WTC11 (cell line): ENCODE data around the gene PLD3. TPM values are rescaled to one million over a fixed set of nuclear protein-coding genes. Genes with fewer than 3 reads are reported as not detected.
A peak's percentile ranks its signal among the peaks of the same experiment; 100 is the strongest.
"Not testable (repeated sequence)": the region's sequence is repeated elsewhere in the genome, so short reads cannot be mapped to it uniquely, and the experiment has no call there.

Experiments used
- ATAC-seq: fragments of 200-7000 bp; cut with Tn5 transposase; 2 replicates; pipeline ENCODE4 v1.10.0; 2021; ENCODE audit warnings: mild to moderate bottlenecking, moderate library complexity
- CTCF ChIA-PET: fragments of 300-600 bp; sonication (Branson Sonifier 250); formaldehyde crosslinking; loops from one replicate; lab custom pipeline; 2021; ENCODE audit warnings: antibody characterized with exemption; lab: Charles Lee
- POLR2A ChIA-PET: fragments of 350-600 bp; sonication (Branson Sonifier 250); formaldehyde crosslinking; loops from one replicate; lab custom pipeline; 2021; ENCODE audit warnings: antibody characterized with exemption; lab: Charles Lee
- DNase-seq: peaks from one replicate; pipeline ENCODE4 v3.0.0; 2021; ENCODE audit warnings: low spot score
- H3K27ac Mint-ChIP-seq: 2 replicates; pipeline ENCODE4 v1.8.0; 2021; ENCODE audit warnings: mixed read lengths
- H3K27me3 Mint-ChIP-seq: 2 replicates; pipeline ENCODE4 v1.8.0; 2021; ENCODE audit warnings: low read depth, mild to moderate bottlenecking, moderate library complexity, mixed read lengths
- H3K36me3 Mint-ChIP-seq: 2 replicates; pipeline ENCODE4 v1.8.0; 2021; ENCODE audit warnings: mixed read lengths
- H3K4me1 Mint-ChIP-seq: 2 replicates; pipeline ENCODE4 v1.8.0; 2022; ENCODE audit warnings: mixed read lengths
- H3K4me3 Mint-ChIP-seq: 2 replicates; pipeline ENCODE4 v1.8.0; 2021; ENCODE audit warnings: mild to moderate bottlenecking, moderate library complexity, mixed read lengths
- H3K9me3 Mint-ChIP-seq: 2 replicates; pipeline ENCODE4 v1.8.0; 2021; ENCODE audit warnings: mixed read lengths
- CTCF ChIP-seq: fragments of 200-600 bp; IDR thresholded peaks from 2 replicates; pipeline ENCODE4 v1.8.0; 2022; ENCODE audit warnings: antibody characterized with exemption
- ETV6 ChIP-seq: sonication (generic); formaldehyde crosslinking; IDR thresholded peaks from 2 replicates; pipeline ENCODE4 v1.8.1; 2022; ENCODE audit warnings: mild to moderate bottlenecking, missing genetic modification reagents
- GABPB1 ChIP-seq: sonication (generic); formaldehyde crosslinking; IDR thresholded peaks from 2 replicates; pipeline ENCODE4 v1.8.1; 2023; ENCODE audit warnings: mild to moderate bottlenecking, missing genetic modification reagents
- GRHL2 ChIP-seq: fragments of 250-450 bp; sonication (Bioruptor Pico); IDR thresholded peaks from 2 replicates; pipeline ENCODE4 v1.8.0; 2022; ENCODE audit warnings: mild to moderate bottlenecking, moderate library complexity; ENCODE audit not compliant: insufficient replicate concordance, severe bottlenecking
- HMGA2 ChIP-seq: fragments of 250-450 bp; sonication (Bioruptor Pico); IDR thresholded peaks from 2 replicates; pipeline ENCODE4 v1.4.0; 2021; ENCODE audit warnings: mild to moderate bottlenecking, moderate library complexity
- JAZF1 ChIP-seq: fragments of 250-450 bp; sonication (Bioruptor Pico); IDR thresholded peaks from 2 replicates; pipeline ENCODE4 v1.9.0; 2021; ENCODE audit warnings: moderate library complexity, mild to moderate bottlenecking, inconsistent platforms
- MLX ChIP-seq: sonication (generic); formaldehyde crosslinking; IDR thresholded peaks from 2 replicates; pipeline ENCODE4 v1.8.1; 2023; ENCODE audit warnings: mild to moderate bottlenecking, missing genetic modification reagents, moderate library complexity
- NFE2L1 ChIP-seq: sonication (generic); formaldehyde crosslinking; IDR thresholded peaks from 2 replicates; pipeline ENCODE4 v1.8.1; 2023; ENCODE audit warnings: missing genetic modification reagents
- NFYB ChIP-seq: sonication (generic); formaldehyde crosslinking; conservative IDR thresholded peaks from 2 replicates; pipeline ENCODE4 v1.8.0; 2022; ENCODE audit warnings: low read depth, missing genetic modification reagents
- NR2C2 ChIP-seq: sonication (generic); formaldehyde crosslinking; IDR thresholded peaks from 2 replicates; pipeline ENCODE4 v1.8.0; 2022; ENCODE audit warnings: mild to moderate bottlenecking, missing genetic modification reagents
- OVOL2 ChIP-seq: fragments of 250-450 bp; sonication (Bioruptor Pico); IDR thresholded peaks from 2 replicates; pipeline ENCODE4 v1.9.0; 2021; ENCODE audit warnings: mild to moderate bottlenecking, borderline replicate concordance
- PREB ChIP-seq: sonication (generic); formaldehyde crosslinking; IDR thresholded peaks from 2 replicates; pipeline ENCODE4 v1.8.1; 2022; ENCODE audit warnings: mild to moderate bottlenecking, missing genetic modification reagents, moderate library complexity, borderline replicate concordance
- PRRX2 ChIP-seq: fragments of 250-450 bp; sonication (Bioruptor Pico); IDR thresholded peaks from 2 replicates; pipeline ENCODE4 v1.8.0; 2021; ENCODE audit warnings: mild to moderate bottlenecking
- TCF7 ChIP-seq: sonication (generic); formaldehyde crosslinking; IDR thresholded peaks from 2 replicates; pipeline ENCODE4 v1.8.0; 2022; ENCODE audit warnings: mild to moderate bottlenecking, low read depth, missing genetic modification reagents, moderate library complexity
- TEAD1 ChIP-seq: sonication (generic); formaldehyde crosslinking; IDR thresholded peaks from 2 replicates; pipeline ENCODE4 v1.8.0; 2022; ENCODE audit warnings: mild to moderate bottlenecking, missing genetic modification reagents
- USF2 ChIP-seq: sonication (generic); formaldehyde crosslinking; IDR thresholded peaks from 2 replicates; pipeline ENCODE4 v1.8.1; 2023; ENCODE audit warnings: mild to moderate bottlenecking, missing genetic modification reagents, moderate library complexity
- total RNA-seq: library from RNA; stranded (reverse); gene quantifications from 3 replicates; pipeline ENCODE4 v1.2.3, GENCODE V29; 2021
- TF ChIP-seq, protein P1 (sequence below): fragments of 250-450 bp; sonication (Bioruptor Pico); IDR thresholded peaks from 2 replicates; pipeline ENCODE4 v2.1.2; 2022; ENCODE audit warnings: mild to moderate bottlenecking, moderate library complexity

The PLD3 gene
- total RNA-seq, 1 experiment from 2014 or later, result 190 TPM

GRCh38 chr19:40332669-40333068 lies 15.8 kb upstream of the PLD3 start:
- no peak for TF ChIP-seq NFE2L1 (CRISPR knock-in tag)
- no peak for TF ChIP-seq JAZF1 (CRISPR knock-in tag)
- POLR2A ChIA-PET, result no interaction called here
- ATAC-seq (no peak), DNase-seq (no peak)
- Mint-ChIP-seq H3K36me3 (peaks cover 34% of the 10 kb centered on the region), H3K4me3 (no peak overlapping the region), H3K27me3 (no peaks in the 10 kb centered on the region), H3K4me1 (no peaks in the 10 kb centered on the region), H3K27ac (no peak overlapping the region), H3K9me3 (no peaks in the 10 kb centered on the region)
- CTCF ChIA-PET, result no interaction called here

GRCh38 chr19:40333083-40333482 lies 15.4 kb upstream of the PLD3 start:
- POLR2A ChIA-PET, H3K4me1 Mint-ChIP-seq, CTCF ChIA-PET, H3K27me3 Mint-ChIP-seq, H3K4me3 Mint-ChIP-seq, ATAC-seq, H3K27ac Mint-ChIP-seq, H3K9me3 Mint-ChIP-seq, DNase-seq: not testable (repeated sequence)
- peaks cover 34% of the 10 kb centered on the region for H3K36me3 Mint-ChIP-seq
- TF ChIP-seq HMGA2 (CRISPR knock-in tag), result 0 out of 2 replicates have a peak, but pooled peaks have one; percentile 41

DNA sequence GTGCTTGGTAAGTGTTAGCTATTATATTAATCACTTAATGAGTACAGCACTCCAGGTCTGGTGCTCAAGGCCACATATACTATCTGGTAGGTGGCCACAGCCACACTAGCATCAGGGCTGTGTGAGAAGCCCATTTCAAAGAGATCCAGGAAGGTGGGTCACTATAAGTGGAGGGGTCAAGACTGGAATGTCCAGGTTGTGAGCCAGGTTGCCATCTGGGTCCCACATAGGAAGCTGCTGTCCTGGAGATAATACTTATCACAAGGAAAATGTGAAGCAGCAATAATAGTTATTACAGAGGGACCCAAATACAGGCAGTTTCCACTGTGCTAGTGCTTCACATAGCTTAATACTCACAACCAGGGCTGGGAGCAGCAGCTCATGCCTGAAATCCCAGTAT lies 13.4 kb upstream of the PLD3 start:
- CTCF ChIA-PET, result interaction anchor here (0.7 to 1.2 kb wide), 3 partner anchors 8 to 117 kb away, joined by 3 read pairs; partner anchors contain the start of gene TTC9B
- no peak overlapping the region for H3K27ac Mint-ChIP-seq
- peaks cover 32% of the 10 kb centered on the region for H3K36me3 Mint-ChIP-seq
- TF ChIP-seq OVOL2 (CRISPR knock-in tag), result no peak
- TF ChIP-seq PREB, result no peak
- no peak for TF ChIP-seq USF2
- no peak for TF ChIP-seq GABPB1
- TF ChIP-seq, protein P1, sequence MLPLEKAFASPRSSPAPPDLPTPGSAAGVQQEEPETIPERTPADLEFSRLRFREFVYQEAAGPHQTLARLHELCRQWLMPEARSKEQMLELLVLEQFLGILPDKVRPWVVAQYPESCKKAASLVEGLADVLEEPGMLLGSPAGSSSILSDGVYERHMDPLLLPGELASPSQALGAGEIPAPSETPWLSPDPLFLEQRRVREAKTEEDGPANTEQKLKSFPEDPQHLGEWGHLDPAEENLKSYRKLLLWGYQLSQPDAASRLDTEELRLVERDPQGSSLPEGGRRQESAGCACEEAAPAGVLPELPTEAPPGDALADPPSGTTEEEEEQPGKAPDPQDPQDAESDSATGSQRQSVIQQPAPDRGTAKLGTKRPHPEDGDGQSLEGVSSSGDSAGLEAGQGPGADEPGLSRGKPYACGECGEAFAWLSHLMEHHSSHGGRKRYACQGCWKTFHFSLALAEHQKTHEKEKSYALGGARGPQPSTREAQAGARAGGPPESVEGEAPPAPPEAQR (CRISPR knock-in tag), result no peak
- TF ChIP-seq MLX, result no peak
- no peak for TF ChIP-seq CTCF
- no peak for TF ChIP-seq GRHL2 (CRISPR knock-in tag)
- no peak for TF ChIP-seq NFYB (CRISPR knock-in tag)
- TF ChIP-seq ETV6, result no peak
- no peak for TF ChIP-seq TEAD1
- TF ChIP-seq PRRX2 (CRISPR knock-in tag), result no peak
- TF ChIP-seq TCF7 (CRISPR knock-in tag), result no peak
- TF ChIP-seq NR2C2 (CRISPR knock-in tag), result no peak
- ATAC-seq, result no peak
- no peaks in the 10 kb centered on the region for H3K9me3 Mint-ChIP-seq
- H3K4me3 Mint-ChIP-seq, result no peak overlapping the region
- H3K4me1 Mint-ChIP-seq, result no peaks in the 10 kb centered on the region
- no peaks in the 10 kb centered on the region for H3K27me3 Mint-ChIP-seq
- no peak for DNase-seq
- POLR2A ChIA-PET, result no interaction called here
